PC-3 (cell line): ENCODE measurements around the gene KRTAP13-2.

Source experiments
- EZH2phosphoT487 ChIP-seq: fragments of 300-600 bp; sonication (generic); IDR thresholded peaks from 2 replicates; pipeline ENCODE4 v1.6.1; 2018; ENCODE audit warnings: mild to moderate bottlenecking, antibody characterized with exemption, low read length, borderline replicate concordance
- TF ChIP-seq, protein P1 (sequence below): fragments of 300-600 bp; sonication (generic); conservative IDR thresholded peaks from 2 replicates; pipeline ENCODE4 v1.5.1; 2017; ENCODE audit warnings: antibody characterized with exemption, low read depth, mild to moderate bottlenecking, low read length

DNA sequence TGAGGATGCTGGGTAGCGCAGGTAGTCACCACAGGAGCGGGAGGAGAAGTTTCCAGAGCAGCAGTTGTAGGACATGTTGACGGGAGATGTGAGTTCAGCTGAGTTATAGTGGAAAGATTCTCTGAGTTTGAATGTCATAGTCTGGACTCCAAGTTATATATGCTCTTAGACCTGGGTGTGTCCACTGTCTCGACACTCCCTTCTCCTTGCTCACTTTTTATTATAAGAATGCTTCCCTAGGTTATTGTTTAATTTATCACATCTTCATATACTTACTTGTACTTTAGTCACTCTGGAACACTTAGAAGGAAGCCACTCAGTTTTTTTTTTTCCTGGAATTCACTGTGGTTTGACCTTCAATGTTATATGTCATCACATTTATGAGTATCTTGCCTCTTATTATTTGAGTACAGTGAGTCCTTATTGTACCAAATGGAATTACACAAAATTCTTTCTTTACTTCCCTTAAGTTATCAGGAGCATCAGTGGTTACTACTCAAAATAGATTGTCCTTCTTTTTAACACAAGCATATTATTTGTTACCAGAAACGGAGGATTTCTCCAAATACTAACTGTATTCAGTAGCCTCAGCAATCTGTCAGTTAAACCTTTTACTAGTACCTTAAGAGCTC, at the start of gene KRTAP13-2:
- TF ChIP-seq, protein P1, sequence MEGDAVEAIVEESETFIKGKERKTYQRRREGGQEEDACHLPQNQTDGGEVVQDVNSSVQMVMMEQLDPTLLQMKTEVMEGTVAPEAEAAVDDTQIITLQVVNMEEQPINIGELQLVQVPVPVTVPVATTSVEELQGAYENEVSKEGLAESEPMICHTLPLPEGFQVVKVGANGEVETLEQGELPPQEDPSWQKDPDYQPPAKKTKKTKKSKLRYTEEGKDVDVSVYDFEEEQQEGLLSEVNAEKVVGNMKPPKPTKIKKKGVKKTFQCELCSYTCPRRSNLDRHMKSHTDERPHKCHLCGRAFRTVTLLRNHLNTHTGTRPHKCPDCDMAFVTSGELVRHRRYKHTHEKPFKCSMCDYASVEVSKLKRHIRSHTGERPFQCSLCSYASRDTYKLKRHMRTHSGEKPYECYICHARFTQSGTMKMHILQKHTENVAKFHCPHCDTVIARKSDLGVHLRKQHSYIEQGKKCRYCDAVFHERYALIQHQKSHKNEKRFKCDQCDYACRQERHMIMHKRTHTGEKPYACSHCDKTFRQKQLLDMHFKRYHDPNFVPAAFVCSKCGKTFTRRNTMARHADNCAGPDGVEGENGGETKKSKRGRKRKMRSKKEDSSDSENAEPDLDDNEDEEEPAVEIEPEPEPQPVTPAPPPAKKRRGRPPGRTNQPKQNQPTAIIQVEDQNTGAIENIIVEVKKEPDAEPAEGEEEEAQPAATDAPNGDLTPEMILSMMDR = no peak
- TF ChIP-seq EZH2phosphoT487 = no peak
